ENCODE measurements around the gene ACSS3.

The ACSS3 gene

GRCh38 chr12:81203671-81204204 is 125.9 kb downstream of the ACSS3 start:
- in situ Hi-C loops (cut with HindIII; ENCODE audit: low sequenced_read_pairs): no loop called here
- TF ChIP-seq CTCF (IDR thresholded peaks at IDR 0.05; ENCODE audit: low read depth, low read length, missing control alignments): no peak
- no peak for DNase-seq (ENCODE audit: low read depth)
- H3K4me3 ChIP-seq (ENCODE audit: low read depth, low read length): no peak overlapping the region

- TF ChIP-seq CTCF (IDR thresholded peaks at IDR 0.05; ENCODE audit: low read depth, low read length, missing control alignments): no peak
- H3K4me3 ChIP-seq (ENCODE audit: low read depth, low read length): no peak overlapping the region
- in situ Hi-C loops (cut with HindIII; ENCODE audit: low sequenced_read_pairs): no loop called here
- DNase-seq (ENCODE audit: low read depth): no peak
Observed at GRCh38 chr12:81205416-81205815, 127.5 kb downstream of the ACSS3 start.

- in situ Hi-C loops (cut with HindIII; ENCODE audit: low sequenced_read_pairs): no loop called here
- no peak for TF ChIP-seq CTCF (IDR thresholded peaks at IDR 0.05; ENCODE audit: low read depth, low read length, missing control alignments)
- no peak for DNase-seq (ENCODE audit: low read depth)
- H3K4me3 ChIP-seq (ENCODE audit: low read depth, low read length): no peak overlapping the region
Observed at GRCh38 chr12:81206429-81206828, 128.6 kb downstream of the ACSS3 start.

GRCh38 chr12:81207173-81207572 is 129.3 kb downstream of the ACSS3 start:
- no peak overlapping the region for H3K4me3 ChIP-seq (ENCODE audit: low read depth, low read length)
- TF ChIP-seq CTCF (IDR thresholded peaks at IDR 0.05; ENCODE audit: low read depth, low read length, missing control alignments): no peak
- no peak for DNase-seq (ENCODE audit: low read depth)
- in situ Hi-C loops (cut with HindIII; ENCODE audit: low sequenced_read_pairs): no loop called here

GRCh38 chr12:81207664-81208063 is 129.8 kb downstream of the ACSS3 start:
- in situ Hi-C loops (cut with HindIII; ENCODE audit: low sequenced_read_pairs): no loop called here
- TF ChIP-seq CTCF (IDR thresholded peaks at IDR 0.05; ENCODE audit: low read depth, low read length, missing control alignments): no peak
- no peak overlapping the region for H3K4me3 ChIP-seq (ENCODE audit: low read depth, low read length)
- DNase-seq (ENCODE audit: low read depth): no peak

- no peak for TF ChIP-seq CTCF (IDR thresholded peaks at IDR 0.05; ENCODE audit: low read depth, low read length, missing control alignments)
- DNase-seq (ENCODE audit: low read depth): no peak
- in situ Hi-C loops (cut with HindIII; ENCODE audit: low sequenced_read_pairs): no loop called here
- H3K4me3 ChIP-seq (ENCODE audit: low read depth, low read length): no peak overlapping the region
Observed at GRCh38 chr12:81208187-81208911, 130.5 kb downstream of the ACSS3 start.

Data from astrocyte of the cerebellum (primary cell).